GM08714 (cell line): ENCODE data around the gene OR2T6.
"Not testable (repeated sequence)": the region's sequence is repeated elsewhere in the genome, so short reads cannot be mapped to it uniquely, and the experiment has no call there.

Experiments used
- H3K4me3 ChIP-seq: fragments of 200-500 bp; sonication (Bioruptor generic); 2 replicates; pipeline ENCODE4 v1.5.1; 2014; ENCODE audit warnings: mild to moderate bottlenecking, low read length, inconsistent platforms
- ZNF274 ChIP-seq: IDR thresholded peaks from 2 replicates; pipeline ENCODE4 v1.6.1; 2012; ENCODE audit warnings: mild to moderate bottlenecking, low read depth, low read length

The OR2T6 gene

DNA sequence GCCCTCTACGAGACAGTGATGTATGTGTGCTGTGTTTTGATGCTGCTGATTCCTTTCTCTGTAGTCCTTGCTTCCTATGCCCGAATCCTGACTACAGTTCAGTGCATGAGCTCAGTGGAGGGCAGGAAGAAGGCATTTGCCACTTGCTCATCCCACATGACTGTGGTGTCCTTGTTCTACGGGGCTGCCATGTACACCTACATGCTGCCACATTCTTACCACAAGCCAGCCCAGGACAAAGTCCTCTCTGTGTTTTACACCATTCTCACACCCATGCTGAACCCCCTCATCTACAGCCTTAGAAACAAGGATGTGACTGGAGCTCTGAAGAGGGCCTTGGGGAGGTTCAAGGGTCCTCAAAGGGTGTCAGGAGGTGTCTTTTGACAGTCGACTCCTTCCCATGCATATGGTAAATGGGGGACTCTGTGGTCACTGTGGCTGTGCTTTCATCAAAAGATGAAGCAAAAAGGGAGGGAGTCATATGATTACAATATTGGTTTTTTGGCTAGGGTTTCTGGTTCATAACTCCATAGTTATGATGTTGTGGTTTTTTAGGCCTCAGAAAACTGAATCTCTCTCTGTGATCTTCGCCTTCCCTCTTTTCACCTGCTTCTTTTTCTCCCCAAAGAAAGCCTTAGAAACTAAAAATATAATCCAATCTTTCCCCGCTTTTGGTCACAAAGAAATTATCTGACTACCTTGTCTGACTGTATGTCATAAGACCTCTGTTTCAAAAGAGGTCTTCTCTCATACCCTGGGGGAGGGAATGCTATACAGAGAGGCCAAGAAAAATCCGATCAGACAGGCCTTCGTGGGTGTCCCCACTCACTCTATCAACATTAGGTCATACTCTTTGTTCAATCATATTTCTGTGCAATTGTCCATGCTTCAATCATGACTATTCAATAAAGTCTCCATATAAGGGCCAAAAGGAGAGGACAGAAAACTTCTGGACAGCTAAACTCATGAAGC, 31.5 kb downstream of the OR2T6 start:
- no peak for TF ChIP-seq ZNF274
- no peak overlapping the region for H3K4me3 ChIP-seq

DNA sequence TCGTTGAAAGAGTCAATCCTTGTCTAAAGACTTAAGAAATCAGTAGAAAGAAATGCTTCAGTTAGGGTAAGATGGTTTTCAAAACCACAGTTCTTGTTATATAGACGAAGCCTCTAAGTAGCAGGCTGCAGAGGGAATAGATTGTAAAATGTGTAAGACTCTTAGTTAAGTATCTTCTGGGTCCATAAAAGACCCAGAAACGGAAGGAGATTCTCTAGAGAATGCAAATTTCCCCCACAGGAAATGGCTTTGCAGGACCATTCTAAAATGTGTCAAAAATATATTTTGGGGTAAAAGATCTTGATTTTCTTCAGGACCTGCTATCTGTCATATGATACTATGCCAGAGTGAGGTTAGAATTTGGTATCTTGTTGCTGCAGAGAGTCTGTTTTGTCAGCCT, 40.7 kb downstream of the OR2T6 start:
- no peak overlapping the region for H3K4me3 ChIP-seq
- TF ChIP-seq ZNF274, result no peak

DNA sequence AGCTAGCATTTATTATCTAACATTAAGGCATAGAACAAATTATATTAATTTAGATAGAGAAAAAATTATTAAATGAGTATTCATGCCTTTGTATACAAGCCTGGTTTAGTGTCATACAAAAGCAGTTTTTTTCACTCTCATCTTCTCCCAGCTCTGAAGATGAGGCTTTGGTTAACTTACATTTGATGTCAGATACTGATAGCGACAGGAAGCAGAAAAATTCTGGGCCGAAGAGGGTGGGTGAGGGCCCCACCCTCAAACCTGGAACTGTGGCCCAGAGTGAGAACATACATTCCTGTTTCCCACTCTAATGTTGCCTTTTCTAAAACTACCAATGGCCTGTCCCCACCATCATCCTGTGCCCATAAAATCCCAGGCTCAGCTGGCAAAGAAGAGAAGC, 42.3 kb downstream of the OR2T6 start:
- no peak overlapping the region for H3K4me3 ChIP-seq
- no peak for TF ChIP-seq ZNF274

DNA sequence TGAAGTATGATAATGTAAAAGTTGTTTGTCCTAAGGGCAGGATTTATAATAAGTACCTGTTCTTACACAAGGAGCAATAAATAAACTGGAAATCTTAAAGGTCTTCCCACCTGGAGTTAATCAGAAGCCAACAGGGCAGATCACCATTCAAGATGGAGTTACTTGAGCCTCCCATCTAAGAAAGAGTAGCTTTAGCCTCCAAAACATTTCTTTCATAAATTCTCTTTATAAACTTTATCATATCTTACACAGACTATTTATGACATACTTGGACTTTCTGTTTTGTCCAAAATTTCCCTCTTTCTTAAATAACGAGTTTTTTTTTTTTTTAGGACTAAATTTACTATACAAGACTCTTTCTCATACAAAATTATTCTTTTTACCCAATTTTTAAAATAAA, 45.8 kb downstream of the OR2T6 start:
- TF ChIP-seq ZNF274, result no peak
- H3K4me3 ChIP-seq, result no peak overlapping the region

DNA sequence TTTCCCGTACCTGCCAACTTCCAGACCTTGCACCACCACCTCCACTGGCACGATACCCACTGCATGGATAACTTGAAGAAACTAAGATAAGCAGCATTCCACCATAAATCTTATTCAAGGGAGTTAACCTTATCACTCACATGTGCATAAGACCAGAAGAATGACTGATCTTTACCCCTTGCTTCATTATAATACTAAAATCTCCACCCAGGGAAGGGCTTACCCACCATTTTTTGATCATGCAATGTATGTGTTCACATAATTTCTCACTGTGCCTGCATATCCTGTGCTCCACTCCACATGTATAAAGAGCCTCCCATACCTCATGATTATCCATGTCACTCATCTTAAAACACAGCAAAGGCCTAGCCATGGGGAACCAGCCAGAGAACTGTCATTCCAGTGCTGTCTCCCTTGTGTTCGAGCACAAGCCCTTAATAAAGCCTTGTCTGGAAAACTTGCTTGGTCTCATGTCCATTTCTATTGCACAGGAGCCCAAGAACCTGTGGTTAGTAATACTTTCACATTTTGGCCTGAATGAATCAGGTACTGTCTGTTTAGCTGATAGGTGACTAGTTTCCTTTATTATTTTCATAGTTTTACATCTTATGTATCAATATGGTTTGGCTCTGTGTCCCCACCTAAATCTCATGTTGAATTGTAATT, 52.1 kb downstream of the OR2T6 start:
- H3K4me3 ChIP-seq, result not testable (repeated sequence)

DNA sequence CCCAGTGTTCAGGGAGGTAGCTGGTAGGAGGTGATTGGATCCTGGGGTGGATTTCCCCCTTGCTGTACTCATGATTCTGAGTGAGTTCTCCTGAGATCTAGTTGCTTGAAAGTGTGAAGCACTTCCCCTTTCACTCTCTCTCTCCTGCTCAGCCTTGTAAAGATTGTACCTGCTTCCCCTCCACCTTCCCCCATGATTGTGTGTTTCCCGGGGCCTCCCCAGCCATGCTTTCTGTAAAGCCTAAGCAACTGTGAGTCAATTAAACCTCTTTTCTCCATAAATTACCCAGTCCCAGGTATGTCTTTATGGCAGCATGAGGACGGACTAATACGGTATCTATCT, 52.6 kb downstream of the OR2T6 start:
- H3K4me3 ChIP-seq, result not testable (repeated sequence)

DNA sequence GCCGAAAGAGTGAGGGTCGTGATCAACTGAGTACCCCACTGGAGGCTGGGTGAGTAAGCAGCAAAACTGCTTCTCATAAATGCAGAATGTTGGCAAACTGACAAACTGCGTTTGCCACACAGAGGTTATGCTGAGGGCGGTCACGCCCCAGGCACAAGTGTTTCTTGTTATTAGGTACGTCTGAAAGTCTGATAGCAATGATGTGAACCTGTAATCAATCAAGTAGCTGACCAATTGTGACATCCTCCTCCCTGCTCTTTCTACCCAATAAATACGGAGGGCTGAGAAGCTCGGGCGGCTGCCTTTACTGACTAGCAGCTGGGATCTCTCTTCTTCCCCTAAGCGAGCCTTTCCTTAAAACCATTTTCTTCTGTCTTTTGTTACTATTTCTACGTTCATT, 56.1 kb downstream of the OR2T6 start:
- H3K4me3 ChIP-seq, result not testable (repeated sequence)

DNA sequence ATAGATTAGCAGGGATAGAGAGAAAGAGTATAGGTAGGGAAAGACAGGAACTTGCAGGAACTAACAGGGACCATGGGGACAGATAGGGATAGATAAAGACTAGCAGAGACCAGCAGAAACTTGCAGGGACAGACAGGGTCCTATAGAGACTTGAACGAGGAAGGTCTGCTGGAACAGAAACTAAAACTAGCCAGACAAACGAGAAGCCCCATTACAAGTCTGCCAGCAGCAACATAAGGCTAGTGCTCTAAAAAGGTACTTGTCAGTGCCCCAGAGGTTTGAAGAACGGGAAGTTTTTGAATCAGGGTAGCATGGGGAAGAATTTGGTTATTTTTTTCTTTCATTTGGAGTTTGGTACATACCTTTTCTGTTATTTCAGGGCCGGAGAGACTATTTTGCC, 56.7 kb downstream of the OR2T6 start:
- H3K4me3 ChIP-seq, result not testable (repeated sequence)

DNA sequence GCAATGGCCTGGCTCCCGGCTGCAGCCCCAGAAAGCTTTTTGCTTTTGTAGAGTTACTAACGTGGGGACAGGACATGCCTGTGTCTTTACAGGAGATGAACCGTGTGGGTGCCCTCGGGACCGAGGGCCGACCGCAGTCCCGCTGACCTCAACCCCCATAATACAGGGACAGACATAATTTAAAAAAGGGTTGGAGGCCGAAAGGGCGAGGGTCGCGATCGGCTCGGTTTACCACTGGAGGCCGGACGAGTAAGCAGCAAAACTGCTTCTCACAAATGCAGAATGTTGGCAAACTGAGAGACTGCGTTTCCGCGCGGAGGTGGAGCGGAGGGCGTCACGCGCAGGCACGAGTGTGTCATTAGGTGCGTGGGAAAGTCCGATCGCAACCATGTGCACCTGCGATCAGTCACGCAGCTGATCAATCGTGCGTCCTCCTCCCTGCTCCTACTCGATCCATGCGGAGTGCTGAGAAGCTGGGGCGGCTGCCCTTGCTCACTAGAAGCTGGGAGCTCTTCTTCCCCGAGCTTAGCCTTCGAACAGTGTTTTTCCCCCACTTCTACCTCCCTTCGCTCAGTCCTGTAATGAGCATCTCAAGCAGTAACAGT, 58.4 kb downstream of the OR2T6 start:
- not testable (repeated sequence) for H3K4me3 ChIP-seq

DNA sequence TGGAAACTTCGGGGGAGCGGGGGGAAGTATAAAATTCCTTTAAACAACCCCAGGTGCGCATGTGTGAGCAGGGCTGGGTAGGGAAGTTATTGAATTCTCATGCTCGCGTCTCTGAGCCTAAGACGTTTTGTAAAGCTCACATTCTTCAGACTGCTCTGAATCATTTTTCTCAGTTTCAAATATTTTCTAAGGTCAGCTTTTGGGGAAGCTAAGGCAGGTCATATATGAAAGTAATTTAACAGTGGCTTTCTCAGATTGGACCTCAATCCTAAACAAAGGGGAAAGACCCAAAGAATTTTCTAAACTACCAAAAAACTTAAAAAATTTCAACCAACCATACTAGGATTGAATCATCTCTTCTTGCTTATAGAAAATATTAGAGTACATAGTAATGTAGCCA, 59.4 kb downstream of the OR2T6 start:
- H3K4me3 ChIP-seq, result not testable (repeated sequence)

DNA sequence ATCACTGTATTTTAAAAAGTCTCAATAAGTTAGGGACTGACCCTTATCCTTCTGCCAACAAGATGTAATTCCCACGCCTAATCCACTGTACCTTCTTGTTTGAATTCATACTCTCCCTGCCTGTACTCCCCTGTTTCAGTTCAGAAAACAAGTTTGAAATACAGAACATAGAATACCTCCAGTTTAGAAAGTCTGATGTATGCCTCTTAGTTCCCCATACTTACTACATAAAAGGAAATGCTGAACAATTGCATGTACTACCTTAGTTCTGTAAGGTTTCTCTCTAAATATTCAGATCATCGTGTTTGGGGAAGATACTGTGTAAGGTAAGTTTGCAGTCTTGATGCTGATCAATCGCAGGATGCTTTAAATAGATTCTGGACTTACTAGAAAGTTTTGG, 60.8 kb downstream of the OR2T6 start:
- H3K4me3 ChIP-seq, result not testable (repeated sequence)

DNA sequence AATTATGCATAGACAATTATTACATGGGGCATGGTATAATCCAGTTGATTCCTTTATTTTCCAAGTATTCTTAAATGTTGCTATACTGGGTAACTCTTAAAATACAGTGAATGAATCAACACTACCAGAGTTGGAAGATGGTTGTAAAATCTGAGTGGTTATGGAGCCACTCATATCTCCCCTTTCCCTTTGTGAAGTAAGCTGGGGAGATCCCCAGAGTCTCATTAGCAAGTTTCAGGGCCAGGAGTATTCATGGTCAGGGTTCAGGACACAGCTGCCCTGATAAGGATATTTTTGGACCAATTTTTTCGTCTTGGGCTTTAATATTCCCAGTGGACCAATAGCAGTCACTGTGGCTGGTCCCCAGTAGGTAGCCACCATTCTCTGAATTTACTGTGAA, 63.1 kb downstream of the OR2T6 start:
- not testable (repeated sequence) for H3K4me3 ChIP-seq

DNA sequence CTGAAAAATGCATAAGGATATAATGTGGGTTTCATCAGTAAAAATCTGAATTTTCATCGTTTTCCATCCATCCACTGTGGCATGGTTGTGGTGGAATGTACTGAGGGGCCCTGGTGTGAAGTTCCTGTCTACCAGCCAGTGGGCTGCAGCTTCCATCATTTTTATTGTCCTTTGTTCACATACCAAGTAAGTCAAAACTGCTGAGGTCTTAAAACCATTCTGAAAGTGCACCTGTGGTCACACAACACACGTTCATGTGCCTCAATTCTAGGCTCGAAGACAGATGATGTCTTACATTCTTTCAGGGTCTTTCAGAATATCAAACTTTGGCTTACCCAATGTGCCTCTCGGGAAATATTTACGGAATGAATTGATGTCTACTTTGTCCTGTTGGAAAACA, 63.7 kb downstream of the OR2T6 start:
- H3K4me3 ChIP-seq, result not testable (repeated sequence)
